BE2C (cell line): Measurements from ENCODE around the gene TSPAN5.

Experiments
- DNase-seq: peaks from one replicate; pipeline ENCODE4 v3.0.0-alpha.2; 2020
- H3K27me3 ChIP-seq: fragments of 250-450 bp; sonication (Bioruptor Pico); 2 replicates; pipeline ENCODE4 v1.5.1; 2020; ENCODE audit warnings: mild to moderate bottlenecking
- H3K36me3 ChIP-seq: fragments of 250-450 bp; sonication (Bioruptor Pico); 2 replicates; pipeline ENCODE4 v1.5.1; 2020; ENCODE audit warnings: mild to moderate bottlenecking
- H3K4me1 ChIP-seq: fragments of 250-450 bp; sonication (Bioruptor Pico); 2 replicates; pipeline ENCODE4 v1.5.1; 2020
- H3K4me3 ChIP-seq: 2 replicates; pipeline ENCODE4 v1.5.1; 2011; ENCODE audit warnings: low read depth, low read length
- H3K9me3 ChIP-seq: fragments of 250-450 bp; sonication (Bioruptor Pico); 2 replicates; pipeline ENCODE4 v1.5.1; 2020
- TF ChIP-seq, protein P1 (sequence below): IDR thresholded peaks from 2 replicates; pipeline ENCODE4 v1.5.1; 2012; ENCODE audit warnings: mild to moderate bottlenecking, low read depth, low read length

Gene TSPAN5

DNA sequence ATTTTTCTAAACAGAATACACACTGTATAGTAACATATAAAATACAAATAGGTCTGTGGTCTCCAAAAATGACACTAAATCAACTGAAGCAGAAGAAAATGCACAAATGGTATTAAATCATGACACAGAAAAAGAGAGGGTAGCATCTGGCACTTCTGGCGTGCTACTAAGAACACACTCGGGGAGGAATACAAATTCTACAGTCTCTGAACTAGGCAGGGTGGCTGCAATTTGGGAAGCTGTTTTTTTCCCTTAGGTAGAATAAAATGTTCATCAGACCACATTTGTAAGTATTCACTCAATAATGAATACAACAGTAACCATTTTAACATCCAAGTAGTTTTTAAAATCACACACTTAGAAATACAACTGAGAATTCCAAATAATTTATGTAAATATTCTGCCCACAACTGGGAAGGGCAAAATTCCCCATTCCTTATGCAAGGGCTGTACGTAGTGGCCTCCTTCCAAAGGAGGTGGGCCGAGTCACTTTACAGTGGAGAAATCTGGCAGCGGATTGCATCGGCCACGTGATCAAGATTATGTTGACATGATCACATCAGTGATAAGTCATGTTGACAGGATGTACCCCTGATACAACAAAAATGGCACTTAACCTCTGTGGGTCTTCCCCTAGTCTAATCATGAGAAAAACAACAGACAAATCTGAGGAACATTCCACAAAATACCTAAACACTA lies 101.1 kb downstream of the TSPAN5 start:
- Histone ChIP-seq H3K4me3 (no peak overlapping the region), H3K4me1 (no peaks in the 10 kb centered on the region), H3K27me3 (no peaks in the 10 kb centered on the region), H3K36me3 (no peaks in the 10 kb centered on the region), H3K9me3 (no peaks in the 10 kb centered on the region)
- TF ChIP-seq, protein P1, sequence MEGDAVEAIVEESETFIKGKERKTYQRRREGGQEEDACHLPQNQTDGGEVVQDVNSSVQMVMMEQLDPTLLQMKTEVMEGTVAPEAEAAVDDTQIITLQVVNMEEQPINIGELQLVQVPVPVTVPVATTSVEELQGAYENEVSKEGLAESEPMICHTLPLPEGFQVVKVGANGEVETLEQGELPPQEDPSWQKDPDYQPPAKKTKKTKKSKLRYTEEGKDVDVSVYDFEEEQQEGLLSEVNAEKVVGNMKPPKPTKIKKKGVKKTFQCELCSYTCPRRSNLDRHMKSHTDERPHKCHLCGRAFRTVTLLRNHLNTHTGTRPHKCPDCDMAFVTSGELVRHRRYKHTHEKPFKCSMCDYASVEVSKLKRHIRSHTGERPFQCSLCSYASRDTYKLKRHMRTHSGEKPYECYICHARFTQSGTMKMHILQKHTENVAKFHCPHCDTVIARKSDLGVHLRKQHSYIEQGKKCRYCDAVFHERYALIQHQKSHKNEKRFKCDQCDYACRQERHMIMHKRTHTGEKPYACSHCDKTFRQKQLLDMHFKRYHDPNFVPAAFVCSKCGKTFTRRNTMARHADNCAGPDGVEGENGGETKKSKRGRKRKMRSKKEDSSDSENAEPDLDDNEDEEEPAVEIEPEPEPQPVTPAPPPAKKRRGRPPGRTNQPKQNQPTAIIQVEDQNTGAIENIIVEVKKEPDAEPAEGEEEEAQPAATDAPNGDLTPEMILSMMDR, result no peak
- no peak for DNase-seq

DNA sequence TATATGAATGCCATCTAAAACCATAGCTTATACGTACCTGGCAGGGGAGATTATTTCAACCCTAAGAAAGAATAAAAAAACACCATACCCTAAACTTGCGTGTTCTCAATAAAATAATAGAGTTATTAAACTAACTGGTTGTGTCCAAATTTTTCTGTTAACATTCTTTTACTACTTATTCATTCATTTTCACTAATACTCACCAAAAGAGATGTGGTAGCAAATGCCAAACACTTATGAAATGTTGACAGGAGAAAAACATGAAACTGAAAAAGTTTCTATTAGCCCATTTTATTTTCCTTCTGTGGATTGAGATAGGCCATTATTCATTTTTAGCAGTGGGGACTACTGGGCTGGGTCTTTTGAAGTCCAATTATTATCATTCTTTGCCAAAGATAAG lies 102.0 kb downstream of the TSPAN5 start:
- H3K36me3 ChIP-seq, result no peaks in the 10 kb centered on the region
- H3K9me3 ChIP-seq, result no peaks in the 10 kb centered on the region
- TF ChIP-seq, protein P1, result no peak
- no peak overlapping the region for H3K4me3 ChIP-seq
- H3K4me1 ChIP-seq, result no peaks in the 10 kb centered on the region
- no peak for DNase-seq
- no peaks in the 10 kb centered on the region for H3K27me3 ChIP-seq

DNA sequence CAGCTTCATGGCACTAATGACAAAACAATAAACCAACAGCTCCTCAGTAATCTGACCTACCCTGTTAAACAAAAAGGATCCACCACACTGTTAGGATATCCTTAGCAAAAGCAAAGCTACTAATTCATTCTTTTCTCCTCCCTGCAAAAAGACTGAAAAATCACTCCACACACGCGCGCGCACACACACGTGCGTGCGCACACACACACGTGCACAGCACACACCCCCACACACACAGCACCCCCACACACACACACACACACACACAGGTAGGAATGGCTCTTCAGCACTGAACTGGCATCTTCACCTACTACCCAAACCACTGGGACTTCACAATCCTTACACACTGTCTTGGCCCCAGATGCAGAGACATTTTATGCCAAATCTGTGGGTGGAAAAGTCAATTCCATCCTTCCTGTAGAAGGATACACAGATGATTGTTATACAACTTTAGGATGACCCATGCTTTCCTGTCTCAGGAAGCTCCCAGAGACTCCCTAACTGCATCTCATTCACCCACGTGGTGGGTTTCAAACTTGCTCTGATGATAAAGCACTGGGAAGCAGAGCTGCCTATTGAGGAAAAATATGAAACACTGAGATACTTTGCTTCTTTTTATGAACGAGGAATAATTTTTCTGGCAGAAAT lies 102.5 kb downstream of the TSPAN5 start:
- Histone ChIP-seq H3K4me3 (no peak overlapping the region), H3K9me3 (no peaks in the 10 kb centered on the region), H3K27me3 (no peaks in the 10 kb centered on the region), H3K36me3 (no peaks in the 10 kb centered on the region), H3K4me1 (no peaks in the 10 kb centered on the region)
- TF ChIP-seq, protein P1, result no peak
- no peak for DNase-seq

DNA sequence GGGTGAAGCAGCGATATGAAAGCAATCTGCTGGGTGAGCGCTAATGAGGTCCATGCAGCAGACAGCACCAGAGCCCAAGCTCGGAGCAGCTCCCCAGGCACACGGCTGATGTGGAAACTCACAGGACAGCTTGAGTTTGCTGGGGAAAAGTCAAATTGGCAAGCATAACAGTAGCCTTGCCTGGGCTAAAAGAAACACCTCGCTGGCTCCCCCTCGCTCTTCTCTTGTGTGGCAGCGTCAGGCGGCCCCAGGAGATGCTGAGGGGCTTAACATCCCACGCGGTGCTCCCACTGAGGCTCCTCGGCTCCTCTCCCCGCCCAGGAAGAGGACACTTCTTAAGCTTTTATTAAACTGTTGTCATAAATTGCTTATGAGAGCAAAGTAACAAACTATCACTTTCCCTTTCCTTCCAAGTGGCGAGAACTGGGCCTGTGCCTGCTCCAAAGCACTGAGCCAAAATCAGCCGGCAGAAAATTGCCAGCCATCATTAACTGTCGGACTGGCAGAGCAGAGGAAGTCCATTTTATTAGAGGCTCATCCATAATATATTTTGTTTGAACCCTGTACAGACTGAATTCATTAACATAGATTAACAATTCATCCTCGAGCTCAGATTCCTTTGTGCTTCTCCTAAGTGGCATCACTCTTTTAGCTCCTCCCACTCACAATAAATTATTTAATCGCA lies 111.4 kb downstream of the TSPAN5 start:
- DNase-seq, result no peak

DNA sequence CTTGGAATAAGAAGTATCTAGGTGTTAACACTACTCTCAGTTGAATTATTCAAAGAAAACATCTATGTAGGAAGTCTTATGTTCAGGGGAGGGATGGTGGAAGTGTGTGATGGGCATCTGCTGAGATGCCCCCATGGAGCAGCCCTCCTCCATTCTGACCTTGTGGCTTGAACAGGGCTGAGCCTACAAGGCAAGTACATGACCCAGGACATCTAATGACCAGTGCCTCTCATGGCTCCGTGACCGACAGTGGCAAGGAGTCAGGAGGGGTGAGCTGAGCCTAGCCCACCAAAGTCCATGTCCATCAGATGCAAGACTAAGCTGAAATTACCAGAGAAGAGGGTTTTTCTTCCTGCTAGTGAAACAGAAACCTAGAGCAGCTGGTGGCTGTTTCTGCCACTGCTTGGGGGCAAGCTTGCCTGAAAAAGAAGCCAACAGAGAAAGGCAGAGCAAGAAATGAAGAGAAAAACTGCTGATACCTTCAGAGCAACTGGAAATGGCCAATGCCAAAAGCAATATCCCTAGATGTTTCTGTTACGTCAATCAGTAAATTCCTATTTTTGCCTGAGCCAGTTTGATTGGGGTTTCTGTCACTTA lies 113.5 kb downstream of the TSPAN5 start:
- H3K4me3 ChIP-seq, result no peak overlapping the region
- H3K36me3 ChIP-seq, result no peaks in the 10 kb centered on the region
- H3K9me3 ChIP-seq, result no peaks in the 10 kb centered on the region
- no peak for DNase-seq
- TF ChIP-seq, protein P1, result no peak
- no peaks in the 10 kb centered on the region for H3K4me1 ChIP-seq
- H3K27me3 ChIP-seq, result no peaks in the 10 kb centered on the region

More for the DNA sequence above, 111.4 kb downstream of the TSPAN5 start:
- Histone ChIP-seq H3K4me1 (no peaks in the 10 kb centered on the region), H3K27me3 (no peaks in the 10 kb centered on the region), H3K36me3 (no peaks in the 10 kb centered on the region), H3K4me3 (no peak overlapping the region), H3K9me3 (no peaks in the 10 kb centered on the region)
- TF ChIP-seq, protein P1, result no peak
